Measurements from ENCODE around the gene LYRM4.

The LYRM4 gene

DNA sequence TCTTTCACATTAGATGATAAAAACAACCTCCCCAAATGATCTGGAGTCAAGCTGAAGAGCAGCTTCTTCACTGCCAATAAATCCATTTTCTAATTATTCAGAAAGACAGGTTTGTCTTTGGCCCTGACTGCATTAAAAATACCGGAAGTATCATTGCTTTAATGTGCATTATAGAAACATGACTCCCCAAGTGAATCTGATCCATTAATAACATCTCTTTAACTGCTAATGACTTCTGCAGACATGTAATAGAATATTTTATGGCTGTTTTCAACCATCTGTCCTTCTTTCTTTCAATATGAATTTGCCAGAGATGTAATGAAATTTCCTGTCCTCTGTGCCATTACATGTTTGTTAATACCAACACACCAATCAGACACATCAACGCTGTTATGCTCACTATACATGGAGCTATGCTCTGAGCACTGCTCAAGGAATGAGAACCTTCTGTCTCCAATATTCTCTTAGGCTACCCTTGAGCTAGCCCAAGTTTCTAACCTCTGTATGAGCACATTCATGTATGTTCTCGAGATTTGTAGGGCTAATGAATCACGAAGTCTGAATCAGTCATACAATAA lies 87.8 kb downstream of the LYRM4 start:
- no peak for DNase-seq (ENCODE audit: low read depth)
- TF ChIP-seq, protein P1, sequence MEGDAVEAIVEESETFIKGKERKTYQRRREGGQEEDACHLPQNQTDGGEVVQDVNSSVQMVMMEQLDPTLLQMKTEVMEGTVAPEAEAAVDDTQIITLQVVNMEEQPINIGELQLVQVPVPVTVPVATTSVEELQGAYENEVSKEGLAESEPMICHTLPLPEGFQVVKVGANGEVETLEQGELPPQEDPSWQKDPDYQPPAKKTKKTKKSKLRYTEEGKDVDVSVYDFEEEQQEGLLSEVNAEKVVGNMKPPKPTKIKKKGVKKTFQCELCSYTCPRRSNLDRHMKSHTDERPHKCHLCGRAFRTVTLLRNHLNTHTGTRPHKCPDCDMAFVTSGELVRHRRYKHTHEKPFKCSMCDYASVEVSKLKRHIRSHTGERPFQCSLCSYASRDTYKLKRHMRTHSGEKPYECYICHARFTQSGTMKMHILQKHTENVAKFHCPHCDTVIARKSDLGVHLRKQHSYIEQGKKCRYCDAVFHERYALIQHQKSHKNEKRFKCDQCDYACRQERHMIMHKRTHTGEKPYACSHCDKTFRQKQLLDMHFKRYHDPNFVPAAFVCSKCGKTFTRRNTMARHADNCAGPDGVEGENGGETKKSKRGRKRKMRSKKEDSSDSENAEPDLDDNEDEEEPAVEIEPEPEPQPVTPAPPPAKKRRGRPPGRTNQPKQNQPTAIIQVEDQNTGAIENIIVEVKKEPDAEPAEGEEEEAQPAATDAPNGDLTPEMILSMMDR (conservative IDR thresholded peaks at IDR 0.05; ENCODE audit: low read depth, low read length): no peak
- H3K4me3 ChIP-seq (ENCODE audit: low read length): no peak overlapping the region

GRCh38 chr6:5172041-5172653 lies 88.6 kb downstream of the LYRM4 start:
- TF ChIP-seq, protein P1 (conservative IDR thresholded peaks at IDR 0.05; ENCODE audit: low read depth, low read length): no peak

GRCh38 chr6:5167501-5167900 lies 93.2 kb downstream of the LYRM4 start:
- DNase-seq (ENCODE audit: low read depth): no peak
- H3K4me3 ChIP-seq (ENCODE audit: low read length): no peak overlapping the region
- TF ChIP-seq, protein P1 (conservative IDR thresholded peaks at IDR 0.05; ENCODE audit: low read depth, low read length): no peak

More at GRCh38 chr6:5172041-5172653, 88.6 kb downstream of the LYRM4 start:
- no peak overlapping the region for H3K4me3 ChIP-seq (ENCODE audit: low read length)
- no peak for DNase-seq (ENCODE audit: low read depth)

- DNase-seq (ENCODE audit: low read depth): no peak
- TF ChIP-seq, protein P1 (conservative IDR thresholded peaks at IDR 0.05; ENCODE audit: low read depth, low read length): no peak
- no peak overlapping the region for H3K4me3 ChIP-seq (ENCODE audit: low read length)
These were observed 96.7 kb downstream of the LYRM4 start for GRCh38 chr6:5164092-5164491.

DNA sequence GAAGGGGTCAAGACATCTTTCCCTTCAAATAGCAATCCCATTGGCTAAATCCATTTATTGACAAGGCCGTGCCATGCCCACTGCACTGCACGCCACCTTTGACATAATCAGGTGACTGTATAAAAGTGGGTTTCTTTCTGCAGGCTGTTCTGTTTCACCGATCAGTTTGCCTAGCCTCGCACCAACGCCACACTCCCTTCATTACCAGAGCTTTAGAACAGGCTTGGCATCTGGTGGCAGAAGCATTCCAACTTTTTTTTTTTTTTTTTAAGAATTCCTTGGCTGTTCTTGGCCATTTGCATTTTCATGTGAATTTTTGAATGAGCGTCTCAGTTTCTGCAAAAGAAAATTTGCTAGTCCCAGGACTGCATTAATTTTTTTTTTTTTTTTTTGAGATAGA lies 97.5 kb downstream of the LYRM4 start:
- H3K4me3 ChIP-seq (ENCODE audit: low read length): no peak overlapping the region
- DNase-seq (ENCODE audit: low read depth): no peak
- TF ChIP-seq, protein P1 (conservative IDR thresholded peaks at IDR 0.05; ENCODE audit: low read depth, low read length): no peak

GRCh38 chr6:5162355-5162754 lies 98.4 kb downstream of the LYRM4 start:
- TF ChIP-seq, protein P1 (conservative IDR thresholded peaks at IDR 0.05; ENCODE audit: low read depth, low read length): no peak

DNA sequence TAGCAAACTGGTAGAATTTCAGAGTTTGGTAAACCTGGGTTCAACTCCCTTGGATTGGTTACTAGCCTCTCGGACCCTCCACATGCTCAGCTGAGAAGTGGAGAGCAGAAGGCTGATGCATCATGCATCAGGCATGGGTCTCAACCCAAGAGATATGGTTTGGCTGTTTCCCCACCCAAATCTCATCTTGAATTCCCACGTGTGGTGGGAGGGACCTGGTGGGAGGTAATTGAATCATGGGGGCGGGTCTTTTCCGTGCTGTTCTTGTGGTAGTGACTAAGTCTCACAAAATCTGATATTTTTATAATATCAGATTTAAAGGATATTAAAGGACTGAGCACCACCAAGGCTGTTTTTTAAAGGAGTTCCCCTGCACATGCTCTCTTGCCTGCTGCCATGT lies 100.5 kb downstream of the LYRM4 start:
- TF ChIP-seq, protein P1 (conservative IDR thresholded peaks at IDR 0.05; ENCODE audit: low read depth, low read length): no peak
- no peak overlapping the region for H3K4me3 ChIP-seq (ENCODE audit: low read length)
- no peak for DNase-seq (ENCODE audit: low read depth)

More at GRCh38 chr6:5162355-5162754, 98.4 kb downstream of the LYRM4 start:
- no peak for DNase-seq (ENCODE audit: low read depth)
- no peak overlapping the region for H3K4me3 ChIP-seq (ENCODE audit: low read length)
